NCI-H526 treated with DMSO at 0.1 percent for 48 hours (cell line): ENCODE measurements around the gene ZDHHC11B.

Experiments used
- DNase-seq: peaks from one replicate; lab custom pipeline; 2025; lab: John Stamatoyannopoulos, UW

The ZDHHC11B gene

GRCh38 chr5:673161-673830 lies 111.2 kb downstream of the ZDHHC11B start:
- no peak for DNase-seq

GRCh38 chr5:672329-673160 lies 112.0 kb downstream of the ZDHHC11B start:
- DNase-seq = peak; percentile 74

- peak; percentile 47 for DNase-seq
Measured at GRCh38 chr5:671459-672328, 112.8 kb downstream of the ZDHHC11B start.

- no peak for DNase-seq
Measured at GRCh38 chr5:670396-671270, 113.9 kb downstream of the ZDHHC11B start.

- no peak for DNase-seq
Measured at GRCh38 chr5:669842-670395, 114.6 kb downstream of the ZDHHC11B start.

GRCh38 chr5:669111-669841 lies 115.3 kb downstream of the ZDHHC11B start:
- no peak for DNase-seq

- no peak for DNase-seq
Measured at GRCh38 chr5:668283-668995, 116.1 kb downstream of the ZDHHC11B start.

GRCh38 chr5:666816-667498 lies 117.6 kb downstream of the ZDHHC11B start:
- no peak for DNase-seq

- no peak for DNase-seq
Measured at GRCh38 chr5:665956-666711, 118.4 kb downstream of the ZDHHC11B start.

GRCh38 chr5:665541-665955 lies 119.0 kb downstream of the ZDHHC11B start:
- no peak for DNase-seq

- DNase-seq = no peak
Measured at GRCh38 chr5:664994-665360, 119.6 kb downstream of the ZDHHC11B start.

GRCh38 chr5:664343-664993 lies 120.1 kb downstream of the ZDHHC11B start:
- DNase-seq = no peak

- DNase-seq = no peak
Measured at GRCh38 chr5:663436-664342, 120.8 kb downstream of the ZDHHC11B start.

GRCh38 chr5:662751-663435 lies 121.6 kb downstream of the ZDHHC11B start:
- DNase-seq = no peak

- DNase-seq = no peak
Measured at GRCh38 chr5:661891-662750, 122.4 kb downstream of the ZDHHC11B start.
